ENCODE data around the gene DIPK1B.
"Not testable (repeated sequence)": the region's sequence is repeated elsewhere in the genome, so short reads cannot be mapped to it uniquely, and the experiment has no call there.

DIPK1B gene

DNA sequence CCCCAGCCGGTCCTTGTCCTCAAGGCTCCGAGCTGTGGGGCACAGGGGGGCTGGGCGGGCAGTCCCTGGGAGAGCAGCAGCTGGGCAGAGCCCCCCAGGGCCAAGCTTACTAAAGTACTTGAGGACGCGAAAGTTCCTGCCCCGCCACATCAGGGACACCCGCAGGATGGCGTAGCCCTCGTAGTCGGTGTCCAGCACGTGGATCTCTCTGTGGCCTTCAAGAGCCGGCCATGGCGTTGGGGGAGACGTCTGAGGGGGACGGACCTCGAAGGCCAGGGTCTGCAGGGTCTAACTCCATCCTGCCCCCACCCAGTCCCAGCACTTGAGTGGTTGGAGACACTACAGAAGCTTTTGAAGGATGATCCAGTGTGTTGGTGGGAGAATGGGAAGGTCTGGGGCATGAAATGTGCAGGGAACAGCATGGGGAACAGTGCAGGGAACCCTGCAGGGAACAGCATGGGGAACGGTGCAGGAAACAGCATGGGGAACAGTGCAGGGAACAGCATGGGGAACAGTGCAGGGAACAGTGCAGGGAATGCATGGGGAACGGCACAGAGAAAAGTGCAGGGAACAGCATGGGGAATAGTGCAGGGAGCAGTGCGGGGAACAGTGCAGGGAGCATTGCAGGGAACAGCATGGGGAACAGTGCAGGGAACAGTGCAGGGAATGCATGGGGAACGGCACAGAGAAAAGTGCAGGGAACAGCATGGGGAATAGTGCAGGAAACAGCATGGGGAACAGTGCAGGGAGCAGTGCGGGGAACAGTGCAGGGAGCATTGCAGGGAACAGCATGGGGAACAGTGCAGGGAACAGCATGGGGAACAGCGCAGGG, 43.1 kb downstream of the DIPK1B start:
- not testable (repeated sequence) for DNase-seq

DNA sequence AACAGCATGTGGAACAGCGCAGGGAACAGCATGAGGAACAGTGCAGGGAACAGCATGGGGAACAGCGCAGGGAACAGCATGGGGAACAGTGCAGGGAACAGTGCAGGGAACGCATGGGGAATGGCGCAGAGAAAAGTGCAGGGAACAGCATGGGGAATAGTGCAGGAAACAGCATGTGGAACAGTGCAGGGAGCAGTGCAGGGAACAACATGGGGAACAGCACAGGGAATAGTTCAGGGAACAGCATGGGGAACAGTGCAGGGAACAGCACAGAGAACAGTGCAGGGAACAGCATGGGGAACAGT, 43.7 kb downstream of the DIPK1B start:
- no peak for DNase-seq

DNA sequence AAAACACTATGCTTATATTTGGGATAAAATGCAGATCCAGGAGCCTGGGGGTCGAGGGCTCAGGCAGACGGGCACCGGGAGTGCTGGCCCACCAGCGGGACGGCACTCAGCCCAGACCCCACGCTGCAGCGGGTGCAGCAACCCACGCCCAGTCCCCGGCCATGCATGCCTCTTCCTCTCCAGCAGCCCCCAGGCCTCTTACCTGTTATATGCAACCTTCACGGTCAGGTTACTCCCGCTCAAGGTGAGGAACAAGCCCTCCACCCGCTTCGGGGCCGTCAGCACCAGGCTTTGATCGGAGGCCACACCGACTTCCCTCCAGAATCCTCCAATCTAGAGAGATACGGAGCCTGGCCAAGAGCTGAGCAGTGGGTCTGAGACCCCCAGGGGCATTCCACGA, 44.5 kb downstream of the DIPK1B start:
- no peak for DNase-seq

DNA sequence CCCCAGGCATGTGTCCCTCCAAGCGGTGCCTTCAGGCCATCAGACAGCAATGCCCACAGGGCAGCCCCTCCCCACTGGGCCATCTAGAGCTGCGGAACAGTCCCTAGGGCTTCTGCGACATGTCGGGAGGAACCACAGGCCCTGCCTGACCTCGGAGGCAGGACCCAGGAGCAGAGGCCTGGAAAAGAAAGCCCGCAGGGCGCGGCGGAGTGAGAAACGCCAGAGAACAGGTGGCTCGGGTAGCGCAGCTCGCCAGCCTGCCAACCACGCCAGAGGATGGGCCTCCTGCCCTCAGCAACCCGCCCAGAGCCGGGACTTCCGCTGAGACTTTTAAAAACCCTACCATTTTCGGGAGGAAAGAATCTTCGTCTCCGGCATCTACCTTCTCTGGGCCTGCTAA, 45.0 kb downstream of the DIPK1B start:
- no peak for DNase-seq

DNA sequence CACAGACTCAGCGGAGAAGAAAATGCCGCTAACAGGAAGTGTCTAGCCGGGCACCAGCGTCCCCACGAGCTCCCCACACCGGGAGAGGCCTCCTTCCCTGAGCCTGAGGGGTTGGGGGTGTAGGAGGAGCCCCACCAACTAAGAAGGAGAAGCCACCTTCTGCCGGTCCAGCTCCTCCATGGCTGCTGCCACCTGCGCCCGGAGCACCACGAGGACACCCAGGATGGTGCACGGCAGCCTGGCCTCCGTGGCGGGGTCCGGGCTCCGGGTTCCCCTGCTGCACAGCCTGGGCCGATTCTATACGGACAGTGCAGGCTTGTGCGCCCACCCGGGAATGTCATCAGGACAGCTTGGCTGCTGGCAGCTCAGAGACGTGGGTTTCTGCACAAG, 45.4 kb downstream of the DIPK1B start:
- no peak for DNase-seq

DNA sequence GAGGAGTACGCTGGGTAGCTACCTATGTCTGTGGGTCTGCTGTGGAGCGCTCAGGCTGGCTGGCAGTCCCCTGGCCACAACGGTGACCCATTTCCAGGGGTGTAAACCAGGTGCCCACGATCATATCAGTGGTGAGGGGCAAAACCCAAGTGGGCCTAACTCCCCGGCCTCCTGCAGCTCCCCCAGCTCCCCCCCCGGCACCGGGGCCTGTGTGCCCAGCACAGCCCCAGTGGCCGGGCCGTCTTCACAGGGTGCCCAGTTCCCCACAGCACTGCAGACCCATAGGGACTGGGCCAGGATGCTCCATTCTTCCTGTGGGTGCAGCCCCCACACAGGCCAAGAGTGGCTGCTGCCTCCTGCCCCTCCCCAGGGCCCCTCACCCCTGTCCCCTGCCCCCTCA, 46.6 kb downstream of the DIPK1B start:
- DNase-seq = no peak

DNA sequence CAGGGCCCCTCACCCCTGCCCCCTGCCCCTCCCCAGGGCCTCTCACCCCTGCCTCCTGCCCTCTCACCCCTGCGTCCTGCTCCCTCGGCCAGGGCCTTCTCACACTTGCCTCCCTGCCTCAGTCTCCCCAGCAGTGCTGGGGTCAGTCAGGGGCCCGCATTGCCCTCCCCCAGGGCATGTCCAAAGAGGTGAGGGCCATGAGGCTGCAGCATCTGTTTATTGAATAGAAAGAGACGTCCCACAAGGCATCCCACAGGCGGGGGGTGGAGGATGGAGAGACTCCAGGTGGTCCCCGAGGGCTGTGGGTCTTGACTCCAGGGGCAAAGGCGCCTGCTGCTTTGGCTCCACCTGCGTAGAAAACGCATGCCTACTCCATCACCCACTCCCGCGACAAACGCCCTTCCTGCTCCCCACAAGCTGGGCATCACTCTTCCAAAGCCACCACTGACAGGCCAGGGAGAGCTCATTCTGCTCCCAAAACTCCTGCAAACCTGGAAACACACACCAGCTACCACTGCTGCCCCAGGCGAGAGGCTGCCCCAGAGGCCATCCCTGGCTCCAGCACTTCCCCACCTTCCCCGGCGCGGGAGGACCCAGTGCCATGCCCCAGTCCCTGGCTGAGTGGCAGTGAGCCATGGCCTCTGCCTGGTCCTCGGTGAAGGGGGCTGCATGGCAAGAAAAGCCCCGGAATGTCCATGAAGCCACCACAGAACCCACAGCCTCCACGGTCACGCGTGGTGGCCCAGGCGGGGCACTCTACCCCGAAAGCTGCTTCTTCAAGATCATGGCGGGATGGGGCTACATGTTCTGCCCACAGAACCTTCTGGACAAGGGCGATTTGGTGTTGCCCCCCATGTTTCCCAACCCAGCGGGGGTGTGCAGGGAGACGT, 47.3 kb downstream of the DIPK1B start:
- DNase-seq = no peak

DNA sequence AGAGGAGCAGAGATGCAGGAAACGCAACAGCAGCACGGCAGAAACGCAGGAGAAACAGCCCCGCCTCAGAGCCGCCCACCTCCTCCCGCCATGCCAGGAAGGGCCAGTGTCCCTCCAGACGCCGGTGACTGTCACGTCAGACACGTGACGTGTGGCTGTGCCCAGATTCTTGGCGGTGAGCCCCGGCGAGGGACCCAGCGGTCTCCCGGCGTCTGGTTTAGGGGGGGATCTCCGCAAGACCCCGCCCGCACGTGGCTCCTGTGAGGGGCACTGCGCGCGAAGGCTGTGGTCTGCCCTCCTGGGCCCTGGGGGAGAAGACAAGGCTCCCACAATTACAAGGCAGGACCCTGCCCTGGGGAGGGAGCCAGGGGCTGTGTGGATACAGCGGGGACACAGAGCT, 48.1 kb downstream of the DIPK1B start:
- DNase-seq = no peak

DNA sequence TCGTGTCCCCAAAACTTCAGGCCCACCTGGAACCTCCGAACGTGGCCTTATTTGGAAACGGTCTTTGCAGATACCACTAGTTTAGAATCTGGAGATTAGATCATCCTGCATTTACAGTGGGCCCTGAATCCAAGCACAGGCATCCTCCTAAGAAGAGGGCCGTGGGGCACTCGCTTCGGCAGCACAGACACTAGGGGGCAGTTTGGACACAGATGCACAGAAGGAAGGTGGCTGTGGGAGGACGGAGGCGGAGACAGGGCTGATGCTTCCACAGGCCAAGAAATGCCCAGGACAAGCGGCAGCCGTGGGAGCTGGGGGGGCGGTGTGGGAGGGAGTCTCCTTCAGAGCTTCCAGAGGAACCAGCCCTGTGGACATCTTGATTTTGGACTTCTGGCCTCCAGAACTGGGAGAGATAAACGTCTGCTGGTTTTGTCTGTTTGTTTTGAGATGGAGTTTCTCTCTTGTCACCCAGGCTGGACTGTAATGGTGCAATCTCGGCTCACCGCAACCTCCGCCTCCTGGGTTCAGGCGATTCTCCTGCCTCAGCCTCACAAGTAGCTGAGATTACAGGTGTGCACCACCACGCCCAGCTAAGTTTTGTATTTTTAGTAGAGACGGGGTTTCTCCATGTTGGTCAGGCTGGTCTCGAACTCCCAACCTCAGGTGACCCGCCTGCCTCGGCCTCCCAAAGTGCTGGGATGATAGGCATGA, 48.6 kb downstream of the DIPK1B start:
- peak; percentile 66 to 70 for DNase-seq

DNA sequence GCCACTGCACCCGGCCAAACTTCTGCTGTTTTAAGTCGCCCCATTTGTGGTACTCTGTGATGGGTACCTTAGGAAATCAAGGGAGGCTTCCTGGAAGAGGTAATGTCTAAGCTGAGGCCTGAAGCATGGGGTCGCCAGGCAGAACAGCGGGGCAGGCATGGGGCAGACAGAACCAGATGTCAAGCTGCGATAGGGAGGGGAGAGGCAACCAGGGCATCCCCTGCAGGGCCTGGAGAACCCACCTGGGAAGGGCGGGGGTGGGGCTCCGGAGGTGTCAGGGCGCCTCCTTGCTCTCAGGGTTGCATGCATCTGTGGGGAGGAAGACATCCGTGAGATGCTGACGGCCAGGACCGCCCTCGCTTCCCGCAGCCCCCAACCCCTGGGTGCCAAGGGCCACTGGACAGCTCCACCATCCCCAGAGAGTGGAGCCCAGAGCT, 49.2 kb downstream of the DIPK1B start:
- DNase-seq = no peak

DNA sequence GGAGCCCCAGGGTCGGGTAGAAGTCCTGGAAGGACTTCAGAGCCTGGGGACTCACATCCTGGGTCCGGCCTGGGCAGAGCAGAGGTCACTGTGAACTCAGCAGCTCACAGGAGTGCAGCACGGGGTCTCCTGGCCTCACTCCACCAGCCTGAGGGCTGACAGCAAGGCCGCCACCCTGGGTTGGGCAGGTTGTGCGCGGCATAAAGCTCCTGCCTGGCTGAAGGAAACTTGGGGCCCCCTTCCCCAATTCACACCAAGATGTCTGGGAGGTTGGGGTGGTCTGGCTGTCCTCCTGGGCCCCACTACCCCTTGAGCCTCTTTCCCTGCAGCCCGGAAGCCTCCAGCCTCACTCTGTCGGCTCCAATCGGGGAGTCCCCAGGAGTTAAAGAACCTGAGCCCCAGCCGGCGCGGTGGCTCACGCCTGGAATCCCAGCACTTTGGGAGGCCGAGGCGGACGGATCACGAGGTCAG, 49.9 kb downstream of the DIPK1B start:
- DNase-seq = no peak

DNA sequence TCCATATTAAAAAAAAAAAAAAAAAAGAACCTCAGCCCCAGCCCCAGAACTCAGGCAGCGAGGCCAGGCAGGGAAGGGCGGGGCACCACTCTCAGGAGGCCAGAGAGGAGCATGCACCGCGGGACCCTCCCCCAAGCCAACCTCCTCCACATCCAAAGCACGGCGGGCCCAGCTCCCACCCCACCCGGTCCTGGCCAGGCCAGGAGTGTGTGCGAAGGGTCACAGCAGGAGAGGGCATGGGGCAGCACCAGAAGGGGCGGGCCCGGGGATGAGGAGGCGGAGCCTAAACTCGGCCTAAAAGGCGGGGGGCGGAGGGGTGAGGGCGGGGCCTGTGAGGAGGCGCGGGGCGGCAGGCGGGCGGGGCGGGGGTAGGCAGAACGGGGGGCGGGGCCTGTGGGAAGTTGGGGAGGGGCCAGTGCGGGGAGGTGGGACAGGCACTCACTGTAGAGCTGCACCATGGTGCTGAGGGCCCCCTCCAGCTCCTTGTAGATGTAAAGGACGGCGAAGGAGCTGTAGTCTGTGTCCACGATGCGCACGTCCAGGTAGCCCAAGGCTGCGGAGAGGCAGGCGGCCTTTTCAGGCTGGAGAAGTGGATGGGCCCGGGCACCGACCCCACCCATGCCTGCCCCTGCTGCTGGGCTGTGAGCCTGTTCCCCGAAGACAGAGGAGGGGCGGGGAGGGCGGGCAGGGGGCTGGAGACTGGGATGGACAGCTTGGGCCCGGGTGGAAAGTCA, 50.7 kb downstream of the DIPK1B start:
- DNase-seq = no peak

DNA sequence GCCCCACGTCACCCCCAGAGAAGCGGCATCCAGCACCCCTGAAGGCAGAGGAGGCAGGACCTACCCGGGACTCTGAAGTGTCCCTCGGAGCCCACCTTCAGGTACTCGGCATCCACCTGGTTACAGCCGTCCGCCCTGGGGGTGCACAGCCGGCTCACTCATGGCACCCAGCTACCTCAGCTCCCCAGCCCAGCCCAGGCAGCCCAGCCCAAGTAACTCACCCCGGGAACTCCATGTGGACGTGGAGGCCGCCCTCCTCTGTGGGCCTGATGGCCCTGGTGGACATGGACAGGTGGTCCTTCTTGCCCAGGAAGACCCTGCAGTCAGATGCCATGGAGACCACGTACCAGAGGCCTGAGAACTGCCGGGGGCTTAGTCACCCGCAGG, 51.3 kb downstream of the DIPK1B start:
- no peak for DNase-seq

DNA sequence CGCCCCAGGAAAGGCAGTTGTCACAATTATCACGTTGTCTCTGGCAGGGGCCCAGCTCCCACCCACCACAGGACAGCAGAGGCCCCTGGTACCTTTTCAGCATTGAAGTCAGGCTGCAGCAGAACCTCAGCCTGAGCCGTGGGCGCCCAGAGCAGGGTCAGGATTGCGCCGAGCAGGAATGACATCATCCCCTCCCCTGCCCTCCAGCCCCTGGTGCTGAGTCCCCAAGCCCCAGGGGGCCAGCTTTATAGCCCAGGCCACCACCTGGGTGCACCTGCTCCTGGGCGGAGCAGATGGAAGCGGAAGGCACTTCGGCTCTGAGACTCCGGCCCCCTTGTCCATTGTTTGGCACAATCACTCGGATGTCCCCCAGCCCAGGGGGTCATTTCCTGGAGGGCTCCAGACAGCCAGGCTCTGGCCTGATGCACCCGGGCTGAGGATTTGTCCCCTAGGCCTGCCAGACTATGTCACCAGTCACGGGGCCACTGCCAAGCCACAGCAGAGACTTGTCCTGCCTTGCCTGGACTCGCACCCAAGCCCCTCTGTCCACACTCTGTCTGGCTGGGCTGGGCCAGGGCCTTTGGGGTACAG, 52.0 kb downstream of the DIPK1B start, which contains the start of gene LCN15:
Gene LCN15, minus strand, starts transcription at position 218 of the 591 bp plus-strand sequence. Its CDS starts 30 bp downstream, at position 188.
- no peak for DNase-seq

DNA sequence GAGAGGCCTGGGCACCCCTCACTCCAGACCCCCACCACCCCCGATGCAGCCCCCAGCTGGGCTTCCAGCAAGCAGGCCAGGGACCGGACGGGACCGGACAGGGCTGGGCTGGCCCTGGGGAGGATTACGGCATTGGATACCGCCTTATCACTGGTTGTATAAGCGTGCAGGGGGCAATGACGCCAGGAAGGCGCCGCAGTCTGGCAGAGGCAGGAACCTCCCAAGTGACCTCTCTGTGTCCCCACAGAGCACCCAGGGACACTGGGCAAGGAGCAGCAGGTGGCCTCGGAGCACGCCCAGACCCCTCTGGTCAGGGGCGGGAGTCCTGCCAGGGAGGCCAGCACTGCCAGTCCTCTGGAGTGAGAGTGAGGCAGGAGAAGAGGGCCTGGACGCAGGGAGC, 52.7 kb downstream of the DIPK1B start:
- DNase-seq = no peak

DNA sequence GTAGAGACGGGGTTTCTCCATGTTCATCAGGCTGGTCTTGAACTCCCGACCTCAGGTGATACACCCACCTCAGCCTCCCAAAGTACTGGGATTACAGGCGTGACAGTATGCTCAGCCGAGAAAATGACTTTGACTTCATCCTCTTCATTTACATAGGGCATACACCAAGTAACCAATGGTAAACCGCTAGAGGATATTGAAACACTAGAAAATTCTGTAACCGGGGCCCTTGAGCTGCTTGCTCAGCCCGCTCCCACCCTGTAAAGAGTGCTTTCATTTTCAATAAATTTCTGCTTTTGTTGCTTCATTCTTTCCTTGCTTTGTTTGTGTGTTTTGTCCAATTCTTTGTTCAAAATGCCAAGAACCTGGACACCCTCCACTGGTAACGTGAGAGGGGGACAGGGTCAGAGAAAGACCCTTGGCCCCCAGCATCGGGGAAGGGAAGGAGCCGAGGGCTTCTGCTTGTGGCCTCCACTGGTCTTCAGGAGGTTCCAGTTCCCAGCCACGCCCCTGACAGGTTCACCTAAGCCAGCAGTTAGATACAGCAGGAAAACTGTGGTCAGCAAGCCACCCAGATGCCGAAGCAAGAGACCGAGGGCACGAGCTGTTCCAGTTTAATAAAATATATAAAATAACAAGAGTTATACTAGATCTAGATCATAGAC, 53.5 kb downstream of the DIPK1B start:
- DNase-seq = not testable (repeated sequence)

DNA sequence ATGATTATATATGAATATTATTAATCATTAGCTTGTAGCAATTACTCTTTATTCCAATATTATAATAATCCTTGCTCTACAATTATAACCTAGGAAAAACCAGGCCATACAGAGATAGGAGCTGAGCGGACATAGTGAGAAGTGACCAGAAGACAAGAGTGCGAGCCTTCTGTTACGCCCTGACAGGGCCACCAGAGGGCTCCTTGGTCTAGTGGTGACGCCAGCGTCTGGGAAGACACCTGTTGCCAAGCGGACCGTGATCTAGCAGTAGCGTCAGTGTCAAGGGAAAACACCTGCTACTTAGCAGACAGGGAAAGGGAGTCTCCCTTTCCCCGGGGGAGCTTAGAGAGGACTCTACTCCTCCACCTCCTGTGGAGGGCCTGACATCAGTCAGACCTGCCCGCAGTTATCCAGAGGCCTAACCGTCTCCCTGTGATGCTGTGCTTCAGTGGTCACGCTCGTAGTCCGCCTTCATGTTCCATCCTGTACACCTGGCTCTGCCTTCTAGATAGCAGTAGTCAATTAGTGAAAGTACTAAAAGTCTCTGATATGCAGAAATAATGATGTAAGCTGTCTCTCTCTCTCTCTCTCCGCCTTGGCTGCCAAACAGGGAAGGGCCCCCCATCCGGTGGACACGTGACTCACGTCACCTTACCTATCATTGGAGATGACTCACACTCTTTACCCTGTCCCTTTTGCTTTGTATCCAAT, 54.2 kb downstream of the DIPK1B start:
- peak; percentile 24 to 28 for DNase-seq

DNA sequence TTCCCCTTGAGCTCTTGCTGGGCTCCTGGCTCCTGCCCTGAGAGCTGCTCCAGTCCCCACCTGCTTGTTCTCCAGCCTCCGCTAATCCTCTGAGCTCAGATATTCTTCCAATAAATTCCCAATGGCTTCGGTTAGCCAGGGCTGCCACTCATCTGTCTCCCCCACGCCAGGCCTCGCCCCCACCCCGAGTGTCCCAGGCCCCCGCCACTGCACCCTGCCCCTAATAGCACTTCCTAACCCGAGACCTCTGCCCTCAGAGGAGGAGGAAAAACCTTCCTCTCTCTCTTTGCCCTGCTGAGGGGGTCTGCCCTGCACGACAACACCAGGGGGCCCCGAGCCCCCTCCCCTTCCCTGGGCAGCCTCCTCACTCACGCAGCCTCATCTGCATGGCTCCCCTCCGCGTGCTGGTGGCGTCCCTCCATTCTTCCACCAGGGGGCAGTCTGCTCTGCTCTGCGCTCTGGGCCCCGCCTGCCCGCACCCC, 57.4 kb downstream of the DIPK1B start:
- DNase-seq = peak; percentile 63 to 79

DNA sequence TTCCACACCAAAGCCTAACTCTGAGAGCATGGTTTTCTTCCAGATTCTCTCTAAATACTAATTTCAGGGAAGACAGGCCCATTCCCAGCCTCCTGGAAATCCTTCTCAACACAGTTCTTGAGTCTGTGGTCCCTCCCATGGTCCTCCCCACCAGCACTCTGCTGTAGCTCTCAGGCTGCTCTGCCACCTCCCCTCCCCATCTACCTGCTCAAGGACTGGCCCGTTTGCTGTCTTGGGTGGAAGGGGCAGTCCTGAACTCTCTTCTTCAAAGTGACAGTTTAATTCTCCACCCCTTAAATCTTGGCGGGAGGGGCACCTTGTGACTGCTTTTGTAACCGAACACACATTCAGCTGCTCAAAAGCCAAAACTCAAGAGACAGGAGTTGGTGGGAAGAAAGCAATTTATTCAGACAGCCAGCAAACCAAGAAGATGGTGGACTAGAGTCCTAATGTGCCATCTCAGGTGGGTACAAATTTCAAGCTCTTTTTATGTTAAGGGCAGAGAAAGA, 59.6 kb downstream of the DIPK1B start:
- DNase-seq = no peak

DNA sequence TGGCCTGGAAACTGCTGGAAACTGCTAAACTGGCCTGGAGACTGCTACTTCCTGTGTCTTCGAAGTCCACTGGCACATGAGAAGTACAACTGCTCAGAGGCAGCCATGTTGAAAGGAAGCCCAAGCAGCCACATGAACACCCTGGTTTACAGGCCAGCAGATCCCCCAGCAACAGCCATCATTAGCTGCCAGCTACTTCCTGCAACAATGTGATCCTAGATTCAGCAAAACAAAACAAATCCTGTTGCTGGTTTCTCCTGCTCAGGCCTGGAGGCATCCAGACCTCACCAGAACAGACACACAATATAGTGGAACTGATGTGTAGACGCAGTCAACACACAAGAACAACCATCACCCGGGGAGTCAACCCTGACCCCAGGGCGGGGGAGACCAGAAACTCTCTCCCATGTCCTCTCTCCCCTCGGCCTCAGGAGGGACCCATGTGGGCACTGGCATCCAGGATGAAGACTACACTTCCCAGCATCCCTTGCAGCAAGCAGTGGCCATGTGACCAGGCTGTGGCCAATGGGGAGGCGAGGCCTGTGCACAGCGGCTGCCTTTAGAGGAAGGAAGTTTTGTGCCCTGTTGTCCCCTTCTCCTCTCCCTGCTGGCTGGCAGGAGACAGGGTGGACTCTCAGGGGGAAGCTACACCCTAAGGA, 61.1 kb downstream of the DIPK1B start:
- DNase-seq = peak; percentile 61 to 77

Measured in Kasumi-1 (cell line).